GM12892 (cell line): ENCODE data around the gene ZDHHC11.
A peak's percentile ranks its signal among the peaks of the same experiment; 100 is the strongest.
"Not testable (repeated sequence)": the region's sequence is repeated elsewhere in the genome, so short reads cannot be mapped to it uniquely, and the experiment has no call there.

ENCODE experiments used
- DNase-seq: peaks from one replicate; pipeline ENCODE4 v3.0.0; 2011; ENCODE audit not compliant: insufficient read length
- FAIRE-seq: peaks from 2 replicates; lab custom pipeline; 2011; peaks lifted over from hg19 to GRCh38; lab: Jason Lieb, UNC
- POLR2A ChIP-seq: IDR thresholded peaks from 2 replicates; pipeline ENCODE4 v1.6.1; 2011; ENCODE audit warnings: low read depth, low read length, control low read depth
- POLR2AphosphoS5 ChIP-seq: IDR thresholded peaks from 2 replicates; pipeline ENCODE4 v1.6.1; 2011; ENCODE audit warnings: low read depth, low read length, control low read depth
- TAF1 ChIP-seq: IDR thresholded peaks from 2 replicates; pipeline ENCODE4 v1.6.1; 2011; ENCODE audit warnings: low read depth, mild to moderate bottlenecking, control low read depth, low read length, borderline replicate concordance

ZDHHC11 gene

DNA sequence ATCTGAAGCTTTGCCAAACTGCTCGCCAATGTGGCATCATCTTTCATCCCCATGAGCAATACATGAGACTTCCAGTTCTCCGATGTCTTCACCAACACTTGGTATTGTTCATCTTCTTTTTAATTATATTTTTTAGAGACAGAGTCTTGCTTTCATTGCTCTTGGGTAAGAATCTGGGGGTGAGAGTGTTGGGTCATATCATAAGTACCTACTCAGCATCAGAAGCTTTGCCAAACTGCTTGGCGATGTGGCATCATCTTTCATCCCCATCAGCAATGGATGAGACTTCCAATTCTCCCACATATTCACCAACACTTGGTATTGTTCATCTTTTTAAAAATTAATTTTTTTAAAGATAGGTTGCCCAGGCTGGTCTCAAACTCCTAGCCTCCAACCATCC lies 35.3 kb downstream of the ZDHHC11 start:
- FAIRE-seq (no peak), DNase-seq (no peak)
- TF ChIP-seq POLR2A (no peak), POLR2AphosphoS5 (no peak), TAF1 (no peak)

DNA sequence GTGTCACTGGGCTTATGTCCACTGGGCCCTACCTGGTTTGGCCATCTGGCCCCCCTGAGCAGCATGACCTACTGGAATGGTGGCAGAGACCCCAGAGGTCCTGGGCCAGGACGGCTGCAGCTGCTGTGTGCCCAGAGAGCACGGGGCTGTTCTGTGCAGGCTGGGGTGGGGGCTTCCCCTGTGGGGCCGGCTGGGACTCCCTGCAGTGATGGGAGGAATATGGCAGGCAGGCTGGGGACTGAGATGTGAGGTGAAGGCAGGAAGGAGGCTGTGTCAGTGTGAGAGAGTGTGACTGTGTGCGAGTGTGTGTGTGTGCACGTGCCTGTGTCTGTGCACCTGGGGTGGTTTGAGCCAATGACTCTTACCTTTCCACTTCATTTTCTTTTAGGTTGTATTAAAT lies 37.2 kb downstream of the ZDHHC11 start:
- FAIRE-seq, DNase-seq: not testable (repeated sequence)

DNA sequence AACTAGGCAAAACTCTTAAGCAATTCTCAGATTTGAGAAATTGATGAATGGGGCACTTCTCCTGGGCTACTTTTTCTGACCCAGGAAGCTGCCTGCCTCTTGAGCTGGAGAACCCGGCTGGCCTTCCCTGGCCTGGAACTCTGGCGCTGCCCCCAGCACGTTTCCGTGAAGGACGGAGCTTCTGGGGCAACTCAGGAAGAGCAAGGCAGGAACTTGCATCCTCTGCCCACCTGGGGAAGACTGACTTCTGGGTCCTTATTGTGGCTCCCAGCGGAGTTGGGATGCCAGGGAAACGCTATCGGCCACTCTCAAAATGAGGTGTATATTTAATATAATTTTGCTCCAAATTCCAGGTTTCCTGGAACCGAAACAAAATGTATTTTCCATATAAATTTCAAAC lies 39.4 kb downstream of the ZDHHC11 start:
- DNase-seq, FAIRE-seq: not testable (repeated sequence)

DNA sequence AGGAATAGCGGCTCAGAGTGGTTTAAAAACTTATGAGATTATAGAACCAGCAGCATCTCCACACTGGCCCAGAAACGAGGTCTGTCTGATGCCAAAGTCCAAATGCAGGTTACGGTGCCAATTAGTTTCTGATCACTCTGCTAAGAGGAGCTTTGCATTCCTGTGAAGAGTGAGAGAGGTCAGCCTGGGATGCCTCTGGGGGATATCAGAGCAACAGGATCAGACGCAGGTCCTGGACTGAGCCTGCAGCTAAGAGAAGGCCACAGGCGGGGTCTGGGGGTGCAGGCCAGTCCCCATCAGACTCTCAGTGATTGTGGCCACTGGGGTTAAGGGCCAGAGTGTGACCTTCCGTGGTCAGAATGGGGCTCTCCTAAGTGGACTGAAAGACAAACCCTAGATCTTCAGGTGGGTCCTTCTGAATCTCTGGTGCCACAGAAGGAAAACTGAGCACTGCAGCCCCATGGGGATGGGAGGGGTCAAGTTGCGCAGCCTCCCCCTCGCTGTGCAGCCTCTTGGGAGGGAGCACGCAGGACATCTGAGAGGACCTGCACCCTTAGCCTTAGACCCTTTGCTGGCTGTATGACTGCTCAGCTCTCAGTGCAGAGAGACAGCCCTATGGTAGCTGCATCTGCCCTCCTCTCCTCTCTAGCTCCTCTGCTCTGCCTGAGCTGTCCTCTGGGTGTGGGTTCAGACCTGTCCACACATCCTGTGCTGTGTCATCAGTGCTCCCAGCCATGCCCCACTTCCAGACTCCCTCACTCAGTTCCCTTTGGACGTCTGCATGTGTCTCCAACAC lies 42.9 kb downstream of the ZDHHC11 start:
- DNase-seq, FAIRE-seq: not testable (repeated sequence)

DNA sequence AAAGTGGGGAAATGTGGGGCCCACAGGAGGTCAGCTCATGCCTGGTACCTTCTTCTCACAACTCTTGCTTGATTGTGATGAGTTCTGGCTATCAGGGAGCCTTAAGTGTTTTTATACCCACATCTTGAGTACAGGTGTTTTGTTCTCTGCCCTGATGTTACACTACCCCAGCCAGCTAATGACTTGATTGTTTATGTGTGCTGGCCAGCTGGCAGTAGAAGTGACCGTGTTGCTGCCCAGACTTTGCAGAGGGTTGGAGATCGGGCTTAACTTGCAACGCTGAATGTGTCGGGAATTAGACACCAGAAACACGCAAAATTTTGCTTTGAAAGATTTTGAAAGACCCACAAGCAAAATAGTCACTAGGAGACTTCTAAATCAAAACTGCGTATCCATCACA lies 49.3 kb downstream of the ZDHHC11 start:
- TF ChIP-seq TAF1 (no peak), POLR2AphosphoS5 (no peak), POLR2A (no peak)
- no peak for FAIRE-seq
- DNase-seq, result no peak

DNA sequence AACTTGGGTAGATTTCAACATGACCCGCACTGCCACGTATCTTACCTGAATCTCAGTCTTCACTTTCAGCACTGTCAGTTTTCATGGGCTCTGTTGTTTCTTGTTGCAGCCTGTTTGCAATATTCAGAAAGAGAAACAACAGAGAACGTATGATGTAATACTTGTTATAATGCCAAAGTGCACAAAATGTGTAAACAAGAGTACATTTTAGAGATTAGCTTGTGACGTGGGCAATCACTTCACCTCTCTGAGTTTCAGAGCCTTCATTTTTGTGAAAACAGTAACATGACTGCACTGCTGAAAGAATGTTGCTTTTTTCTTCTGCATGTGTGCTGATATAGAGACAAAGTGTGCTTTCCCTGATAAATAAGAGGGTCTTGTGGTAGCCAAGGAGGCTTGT lies 49.7 kb downstream of the ZDHHC11 start:
- FAIRE-seq, DNase-seq: not testable (repeated sequence)

DNA sequence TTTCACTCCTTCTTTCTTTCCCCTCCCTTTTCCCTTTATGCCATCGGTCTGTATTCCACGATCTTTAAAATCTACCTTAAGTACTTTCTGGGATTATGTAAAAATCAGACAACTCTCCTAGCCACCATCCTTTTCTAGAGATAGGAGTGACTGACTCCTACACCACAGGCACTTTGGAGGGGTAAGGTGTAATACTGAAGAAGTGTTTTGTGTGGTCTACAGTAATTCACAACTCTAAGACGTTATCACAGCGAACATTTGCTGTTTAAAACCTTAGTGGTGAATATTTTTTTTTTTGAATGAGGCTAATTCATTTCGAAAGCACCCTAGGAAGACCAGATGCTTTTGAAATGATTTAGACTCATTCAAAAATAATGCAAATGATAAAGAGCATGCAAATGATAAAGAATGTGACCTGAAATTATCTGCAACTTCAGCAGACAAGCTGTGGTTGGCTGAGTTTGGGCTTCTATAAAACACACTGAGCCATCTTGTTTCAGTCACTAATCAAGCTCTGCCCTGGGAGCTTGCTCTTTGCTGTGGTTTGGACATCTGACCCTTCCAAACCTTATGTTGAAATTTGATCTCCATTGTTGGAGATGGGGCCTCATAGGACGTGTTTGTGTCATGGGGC lies 52.2 kb downstream of the ZDHHC11 start:
- FAIRE-seq, DNase-seq: not testable (repeated sequence)

DNA sequence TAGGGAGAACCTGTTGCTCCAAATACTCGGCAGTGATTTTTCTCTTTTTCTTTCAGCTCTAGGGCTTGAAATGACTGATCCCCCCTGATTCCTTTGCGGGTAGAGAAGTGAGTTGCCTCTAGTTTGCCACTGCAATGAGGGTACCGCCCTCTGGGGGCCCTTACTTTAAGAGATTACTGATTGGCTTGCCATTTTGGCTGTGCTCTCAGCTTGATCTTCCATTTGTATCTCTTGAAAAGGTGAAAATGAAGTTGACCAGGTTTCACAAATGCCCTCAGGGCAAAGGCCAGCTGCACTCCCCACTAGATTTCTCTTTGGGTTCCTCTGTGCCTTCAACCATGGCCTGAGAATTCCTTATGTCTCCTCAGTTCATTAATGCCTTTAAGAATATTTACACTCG lies 52.8 kb downstream of the ZDHHC11 start:
- not testable (repeated sequence) for DNase-seq, FAIRE-seq

DNA sequence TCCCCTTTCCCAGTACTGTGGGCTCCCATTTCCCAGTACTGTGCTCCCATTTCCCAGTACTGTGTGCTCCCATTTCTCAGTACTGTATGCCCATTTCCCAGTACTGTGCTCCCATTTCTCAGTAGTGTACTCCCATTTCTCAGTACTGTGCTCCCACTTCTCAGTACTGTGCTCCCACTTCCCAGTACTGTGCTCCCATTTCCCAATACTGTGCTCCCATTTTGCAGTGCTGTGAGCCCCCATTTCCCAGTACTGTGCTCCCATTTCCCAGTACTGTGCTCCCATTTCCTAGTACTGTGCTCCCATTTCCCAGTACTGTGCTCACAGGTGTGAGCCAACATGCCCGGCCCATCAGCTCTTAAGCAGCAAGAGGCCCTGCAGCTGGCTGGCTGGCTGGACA lies 54.9 kb downstream of the ZDHHC11 start:
- FAIRE-seq, DNase-seq: not testable (repeated sequence)

DNA sequence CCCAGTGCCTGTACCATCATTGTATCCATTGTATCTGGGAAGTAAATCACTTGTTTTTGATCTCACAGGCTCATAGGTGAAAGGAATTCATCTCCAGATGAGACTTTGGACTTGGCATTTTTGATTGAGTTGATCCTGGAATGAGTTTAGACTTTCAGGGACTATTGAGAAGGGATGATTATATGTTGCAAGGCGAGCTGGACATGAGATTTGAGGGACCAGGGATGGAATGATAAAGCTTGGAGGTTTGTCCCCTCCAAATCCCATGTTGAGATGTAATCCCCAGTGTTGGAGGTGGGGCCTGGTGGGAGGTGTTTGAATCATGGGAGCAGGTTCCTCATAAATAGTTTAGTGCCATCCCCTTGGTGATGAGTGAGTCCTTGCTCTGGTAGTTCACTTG lies 55.8 kb downstream of the ZDHHC11 start:
- not testable (repeated sequence) for FAIRE-seq

DNA sequence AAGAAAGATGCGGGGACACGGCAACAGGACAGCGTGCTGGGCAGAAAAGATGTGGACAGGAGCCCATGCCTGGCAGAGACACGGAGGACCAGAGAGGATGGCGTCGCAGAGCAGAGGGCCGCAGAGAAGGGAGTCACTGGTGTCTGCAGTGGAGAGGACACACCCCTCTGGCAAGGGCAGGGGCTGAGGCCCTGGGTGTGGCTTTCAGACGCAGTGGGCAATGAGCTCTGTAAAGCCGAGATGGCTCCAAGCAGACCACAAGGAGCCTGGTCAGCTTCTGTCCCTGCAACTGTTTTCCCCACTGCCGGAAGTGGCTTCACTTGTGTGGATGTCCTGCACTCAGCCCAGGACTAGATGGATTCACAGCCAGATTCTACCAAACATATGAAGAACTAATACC lies 62.1 kb downstream of the ZDHHC11 start:
- FAIRE-seq, DNase-seq: not testable (repeated sequence)

More for the DNA sequence above, 55.8 kb downstream of the ZDHHC11 start:
- DNase-seq, result not testable (repeated sequence)

DNA sequence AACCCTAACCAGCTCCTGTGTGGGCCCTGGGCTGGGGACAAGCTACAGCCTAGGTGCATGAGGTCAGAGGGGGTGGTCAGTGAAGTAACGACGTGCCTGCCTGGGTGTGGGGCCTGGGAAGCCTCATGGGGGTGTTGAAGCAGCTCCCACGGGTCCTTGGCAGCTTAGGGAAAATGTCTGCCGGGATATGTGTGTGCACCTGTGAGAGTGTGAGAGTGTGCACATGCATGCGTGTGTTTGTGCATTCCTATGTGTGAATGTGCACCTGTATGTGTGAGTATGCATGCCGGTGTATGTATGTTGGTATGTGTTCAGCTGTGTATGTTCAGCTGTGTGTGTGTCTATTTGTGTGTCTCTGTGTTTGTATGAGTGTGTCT lies 62.9 kb downstream of the ZDHHC11 start:
- FAIRE-seq, DNase-seq: not testable (repeated sequence)

DNA sequence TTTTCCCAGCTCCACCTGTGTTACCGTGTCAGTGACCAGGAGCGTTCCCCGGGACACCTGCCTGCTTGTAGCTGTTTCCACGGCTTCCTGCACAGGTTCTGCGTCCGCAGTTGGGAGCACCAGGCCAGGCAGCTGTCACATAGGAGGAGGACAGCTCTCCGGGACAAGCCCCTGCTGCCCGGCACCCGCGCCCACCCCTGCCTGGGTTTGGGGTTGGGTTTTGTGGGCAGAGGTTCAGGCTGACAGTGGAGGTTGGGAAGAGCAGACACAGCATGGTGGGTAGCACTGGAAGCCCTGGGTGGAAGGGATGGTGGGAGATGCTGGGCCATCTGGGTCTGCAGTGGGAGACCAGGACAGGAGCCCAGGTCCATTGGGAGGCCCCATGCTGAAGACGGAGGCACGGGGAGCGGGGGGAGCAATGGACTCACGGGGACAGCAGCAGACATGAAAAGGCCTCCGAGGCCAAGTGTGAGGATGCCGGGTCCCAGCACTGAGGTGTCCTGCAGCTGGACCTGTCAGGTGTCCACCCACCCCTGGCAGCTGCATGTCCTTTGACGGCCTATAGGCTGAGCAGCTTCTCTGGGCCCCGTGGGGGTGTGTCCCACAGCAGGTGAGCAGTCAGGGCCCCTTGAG lies 63.4 kb downstream of the ZDHHC11 start:
- FAIRE-seq, DNase-seq: not testable (repeated sequence)

DNA sequence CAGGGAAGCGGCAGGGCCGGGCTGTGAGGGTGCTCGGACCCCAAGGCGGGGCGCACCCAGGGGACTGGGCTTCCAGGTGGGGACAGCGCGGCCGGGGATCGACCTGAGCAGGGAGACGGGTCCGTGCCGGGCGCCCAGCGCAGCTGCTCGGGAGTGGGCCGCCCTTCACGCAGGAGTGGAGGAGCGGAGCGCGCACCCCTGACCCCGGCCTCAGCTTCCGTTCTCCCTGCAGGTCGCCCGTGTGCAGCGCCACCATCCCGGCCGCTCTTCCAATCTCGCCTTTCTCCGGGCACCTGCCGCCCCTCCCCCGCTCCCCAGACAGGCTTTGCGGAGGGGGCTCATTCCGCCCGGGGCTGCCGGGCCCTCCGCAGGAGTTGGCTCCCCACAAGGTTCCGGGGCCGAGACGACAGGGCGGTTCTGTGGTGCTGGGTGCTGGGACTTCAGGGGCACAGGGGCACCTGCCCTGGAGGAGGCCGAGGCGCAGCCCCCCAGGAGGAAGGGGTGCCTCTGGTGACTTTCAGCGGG lies 65.5 kb downstream of the ZDHHC11 start:
- FAIRE-seq, DNase-seq: not testable (repeated sequence)

DNA sequence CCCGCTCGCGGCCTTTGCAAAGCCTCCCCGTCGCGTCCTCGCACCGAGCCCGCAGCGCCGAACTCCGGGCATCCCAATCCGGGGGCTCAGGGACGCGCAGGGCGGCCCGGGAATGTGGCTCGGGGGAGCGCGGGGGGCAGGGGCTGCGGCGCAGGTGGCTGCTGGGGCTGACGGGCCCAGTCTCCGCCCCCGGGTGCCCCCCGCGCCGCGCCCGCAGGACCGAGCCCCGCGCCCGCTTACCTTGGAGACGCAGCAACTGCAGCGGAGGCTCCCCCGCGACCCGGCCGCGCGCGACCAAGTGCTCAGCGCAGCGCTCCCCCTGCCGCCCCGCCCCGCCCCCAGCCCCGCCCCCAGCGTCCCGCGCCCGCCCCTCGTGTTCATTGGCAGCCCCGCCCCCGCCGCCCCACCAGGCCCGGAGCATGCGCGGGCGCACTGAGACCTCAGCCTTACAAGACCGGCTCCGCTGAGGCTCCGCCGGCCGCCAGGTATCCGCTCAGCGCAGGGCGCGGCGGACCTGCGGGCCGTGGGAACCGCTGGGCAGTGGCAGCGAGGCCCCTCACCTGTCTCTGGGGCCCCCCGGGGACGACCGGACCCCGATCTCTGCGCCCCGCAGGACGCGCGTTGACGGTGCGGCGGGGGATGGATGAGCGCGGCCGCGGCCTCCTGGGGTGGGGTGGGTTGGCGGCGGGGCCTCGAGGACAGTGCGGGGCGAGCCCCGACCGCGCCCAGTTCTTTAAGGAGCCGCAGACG lies 66.2 kb downstream of the ZDHHC11 start, which contains the start of gene ZDHHC11B:
Gene ZDHHC11B (minus strand): TSS at position 302 of the 750 bp plus-strand sequence. CDS start 17,810 bp downstream, outside the sequence.
- DNase-seq, result peak; percentile 85
- FAIRE-seq, result not testable (repeated sequence)

DNA sequence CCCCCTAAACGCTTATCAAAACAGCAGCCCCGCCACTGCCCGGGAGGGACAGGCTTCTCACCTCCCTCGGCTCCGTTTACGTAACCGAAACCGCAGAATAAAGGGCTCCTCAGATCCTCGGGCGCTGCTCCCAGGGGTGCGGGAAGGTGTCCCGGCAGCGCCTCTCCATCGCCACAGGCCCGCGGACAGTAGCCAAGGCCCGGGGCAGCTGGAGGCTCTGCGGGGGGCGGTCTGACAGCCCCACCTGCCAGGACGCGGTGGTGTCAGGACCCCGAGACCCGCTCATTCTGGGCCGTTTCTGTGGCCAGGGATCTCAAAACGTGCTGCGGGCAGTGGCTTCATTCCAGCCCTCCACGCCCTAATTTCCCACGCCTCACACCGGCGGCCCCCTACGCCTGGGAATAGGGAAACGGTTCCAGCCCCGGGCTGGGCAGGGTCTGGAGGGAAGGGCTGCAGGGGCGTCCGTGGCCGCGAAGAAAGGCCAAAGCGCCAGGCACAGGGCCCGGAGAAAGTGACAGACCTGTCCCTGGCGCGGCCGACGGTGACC lies 66.8 kb downstream of the ZDHHC11 start:
- not testable (repeated sequence) for DNase-seq, FAIRE-seq

DNA sequence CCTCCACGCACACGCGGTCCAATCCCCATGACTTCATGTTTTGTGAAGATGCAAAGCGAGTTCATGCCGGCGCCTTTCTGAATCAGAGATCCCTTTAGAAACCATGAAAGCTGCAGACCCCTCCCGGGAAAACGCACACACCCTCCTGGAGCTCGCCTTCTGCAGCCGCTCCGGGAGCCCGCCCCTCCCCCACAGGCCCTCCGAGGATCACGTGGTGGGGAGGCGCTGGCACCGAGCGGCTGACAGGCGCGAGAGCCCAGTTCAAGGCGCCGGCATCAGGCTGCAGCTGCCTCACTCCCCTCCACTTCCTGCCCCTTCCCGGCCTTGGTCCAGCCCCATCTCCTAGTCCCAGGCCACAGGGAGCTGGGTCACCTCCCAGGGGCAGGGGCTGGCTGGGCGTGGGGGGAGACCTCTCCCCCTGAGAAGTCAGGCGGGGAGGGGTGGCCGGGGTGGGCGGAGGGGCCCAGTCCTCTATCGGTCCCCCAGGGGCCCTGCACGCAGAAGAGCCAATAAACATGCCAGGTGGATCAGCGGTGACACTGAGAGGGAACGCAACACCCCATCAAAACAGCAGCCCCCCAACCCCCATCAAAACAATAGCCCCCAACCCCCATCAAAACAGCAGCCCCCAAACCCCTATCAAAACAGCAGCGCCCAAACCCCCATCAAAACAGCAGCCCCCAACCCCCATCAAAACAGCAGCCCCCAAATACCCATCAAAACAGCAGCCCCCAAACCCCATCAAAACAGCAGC lies 67.6 kb downstream of the ZDHHC11 start:
- not testable (repeated sequence) for DNase-seq, FAIRE-seq
